HG03442 (cell line): Measurements from ENCODE around the gene CCNY.

Experiments used
- ATAC-seq: cut with Tn5 transposase; IDR thresholded peaks from one replicate; pipeline ENCODE4 v1.9.1; 2021; ENCODE audit warnings: mild to moderate bottlenecking, moderate library complexity; ENCODE audit not compliant: unreplicated experiment

Gene CCNY

GRCh38 chr10:35448687-35449662, 112.7 kb downstream of the CCNY start:
- no peak for ATAC-seq

DNA sequence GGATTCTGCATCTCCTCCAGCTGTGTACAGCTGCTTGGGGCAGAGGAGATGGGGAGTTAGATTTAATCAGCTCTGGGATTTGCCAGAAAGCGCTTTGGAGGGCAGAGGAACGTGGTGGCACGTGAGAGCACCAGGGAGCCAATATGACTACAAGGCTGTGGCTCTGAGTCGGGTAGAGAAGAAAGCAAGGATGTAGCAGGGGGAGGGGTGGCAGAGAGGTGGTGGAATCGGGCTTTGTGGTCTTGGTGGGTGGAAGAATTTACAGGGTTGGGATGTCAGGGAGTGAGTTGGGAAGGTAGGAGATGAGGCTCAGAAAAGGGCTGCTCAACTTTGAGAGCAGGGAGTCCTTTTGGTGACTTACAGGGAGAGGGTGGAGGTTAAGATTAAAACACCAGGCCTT, 113.6 kb downstream of the CCNY start:
- no peak for ATAC-seq

DNA sequence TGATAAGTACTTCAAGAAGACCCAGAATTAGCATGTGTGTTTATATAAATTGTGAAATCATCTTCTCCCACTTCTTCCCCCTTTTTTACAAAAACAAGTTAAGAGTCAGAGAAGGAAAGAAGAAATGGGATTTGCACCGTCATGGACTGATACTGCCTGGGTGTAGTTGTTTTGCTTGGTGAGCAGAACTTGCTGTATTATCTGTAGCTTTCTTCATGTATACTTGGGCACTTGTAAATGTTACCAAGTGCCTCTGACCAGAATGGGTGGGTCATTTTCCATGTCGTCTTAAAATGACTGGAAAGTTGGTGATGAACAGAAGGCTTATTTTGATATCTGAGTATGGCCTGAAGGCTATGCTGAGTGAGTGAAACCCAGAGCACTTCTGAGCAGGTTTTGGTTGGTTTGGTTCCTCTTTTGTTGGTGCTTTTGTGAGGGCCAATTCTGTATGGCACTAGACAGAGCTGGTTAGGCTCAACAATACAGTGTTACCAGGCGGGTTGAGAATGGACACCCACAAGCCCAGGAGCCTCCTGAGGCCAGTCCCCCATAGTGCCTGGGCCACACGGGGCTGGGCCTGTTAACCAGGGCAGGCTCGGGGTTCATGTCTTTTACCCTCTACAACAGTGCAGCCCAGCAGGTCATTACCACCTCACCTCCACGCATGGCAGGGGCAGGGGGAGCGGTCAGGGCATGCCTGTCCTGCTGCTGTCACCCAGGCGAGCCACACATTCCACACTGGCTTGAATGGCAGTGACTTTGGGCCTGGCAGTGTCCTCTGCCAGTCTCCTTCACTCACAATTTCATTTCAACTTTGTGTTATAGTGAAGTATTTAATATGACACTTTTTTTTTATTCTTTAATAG, 115.1 kb downstream of the CCNY start:
- ATAC-seq, result peak; percentile 98

- no peak for ATAC-seq
These were observed 115.9 kb downstream of the CCNY start for GRCh38 chr10:35452171-35452570.

DNA sequence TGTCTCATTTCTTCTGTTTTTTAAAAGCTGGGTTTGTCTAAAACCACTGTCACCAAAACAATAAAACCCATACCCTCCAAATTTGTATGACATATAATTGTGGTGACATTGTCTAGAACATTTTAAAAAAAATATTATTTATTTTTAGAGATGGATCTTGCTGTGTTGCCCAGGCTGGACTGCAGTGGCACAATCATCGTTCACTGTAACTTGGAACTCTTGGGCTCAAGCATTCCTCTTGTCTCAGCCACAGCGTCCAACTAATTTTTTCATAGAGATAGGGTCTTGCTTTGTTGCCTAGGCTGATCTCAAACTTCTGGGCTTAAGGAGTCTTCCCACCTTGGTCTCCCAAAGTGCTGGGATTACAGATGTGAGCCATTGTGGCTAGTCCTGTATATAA, 116.5 kb downstream of the CCNY start:
- ATAC-seq, result no peak

GRCh38 chr10:35453855-35454532, 117.7 kb downstream of the CCNY start:
- ATAC-seq, result no peak

DNA sequence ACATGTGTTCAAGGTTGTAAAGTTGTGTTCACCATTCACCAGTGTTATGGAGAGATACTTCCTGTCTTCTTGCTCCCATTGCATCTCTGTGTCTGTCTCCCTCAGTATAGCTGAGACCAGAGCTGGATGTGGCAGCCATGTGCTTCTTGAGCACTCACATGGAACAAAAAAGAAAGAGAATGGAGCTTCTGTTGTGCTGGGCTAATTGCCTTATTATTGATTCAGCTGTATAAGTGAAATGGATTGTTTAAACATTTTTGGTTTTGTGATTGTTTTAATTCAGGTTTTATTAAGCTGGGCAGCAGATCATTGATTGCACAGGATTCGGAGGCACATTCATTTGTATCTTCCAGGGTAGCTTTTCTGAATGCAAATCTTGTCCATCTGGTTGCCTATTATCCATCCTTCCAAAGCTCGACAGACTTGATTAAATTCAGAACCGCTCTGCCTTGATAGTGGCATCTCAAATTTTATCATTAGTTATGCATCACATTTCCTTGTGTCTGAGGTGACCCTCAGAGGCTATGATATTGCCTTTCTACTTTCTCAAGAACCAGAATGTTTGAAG, 119.9 kb downstream of the CCNY start:
- ATAC-seq, result no peak

GRCh38 chr10:35456784-35457183, 120.5 kb downstream of the CCNY start:
- no peak for ATAC-seq

DNA sequence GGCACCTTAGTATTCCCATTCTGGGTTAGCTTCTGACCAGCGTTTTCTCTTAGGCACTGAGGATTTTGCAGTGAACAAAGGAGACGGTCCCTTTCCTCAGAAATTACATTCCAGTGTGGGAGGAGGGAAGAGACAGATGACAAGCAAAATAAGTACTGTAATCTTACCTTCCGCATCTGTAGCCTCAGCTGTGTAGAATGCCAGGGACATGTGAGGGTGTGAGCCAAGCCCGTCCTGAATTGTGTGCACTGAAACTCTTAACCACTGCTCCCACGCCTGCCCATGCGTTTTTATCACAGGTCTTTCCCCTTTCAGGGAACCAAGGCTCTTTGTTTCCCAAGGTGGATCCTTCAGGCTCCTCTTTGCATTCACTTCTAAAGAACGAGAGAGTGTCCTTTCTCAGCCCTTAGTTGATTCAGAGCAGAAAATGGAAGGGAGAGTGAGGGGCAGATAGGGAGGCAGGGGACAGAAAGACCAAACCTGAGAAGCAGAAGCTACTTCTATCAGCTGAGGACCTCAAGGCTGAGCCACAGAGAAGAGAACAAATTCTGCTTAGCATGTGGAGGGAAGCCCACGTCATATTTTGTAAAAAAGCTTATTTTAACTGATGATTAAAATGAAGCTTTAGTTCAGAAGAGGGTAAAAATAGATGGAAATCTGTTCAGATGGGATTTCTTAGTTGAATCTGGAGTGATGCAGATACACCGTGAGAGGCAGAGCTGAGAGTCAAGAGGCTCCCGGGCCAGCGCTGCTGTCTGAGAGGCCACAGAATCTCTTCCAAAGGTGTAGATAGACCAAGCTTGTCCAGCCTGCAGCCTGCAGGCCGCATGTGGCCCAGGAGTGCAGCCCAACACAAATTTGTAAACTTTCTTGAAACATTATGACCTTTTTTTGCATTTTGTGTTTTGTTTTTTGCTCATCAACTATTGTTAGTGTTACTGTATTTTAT, 122.5 kb downstream of the CCNY start:
- no peak for ATAC-seq

GRCh38 chr10:35459449-35459847, 123.1 kb downstream of the CCNY start:
- no peak for ATAC-seq

DNA sequence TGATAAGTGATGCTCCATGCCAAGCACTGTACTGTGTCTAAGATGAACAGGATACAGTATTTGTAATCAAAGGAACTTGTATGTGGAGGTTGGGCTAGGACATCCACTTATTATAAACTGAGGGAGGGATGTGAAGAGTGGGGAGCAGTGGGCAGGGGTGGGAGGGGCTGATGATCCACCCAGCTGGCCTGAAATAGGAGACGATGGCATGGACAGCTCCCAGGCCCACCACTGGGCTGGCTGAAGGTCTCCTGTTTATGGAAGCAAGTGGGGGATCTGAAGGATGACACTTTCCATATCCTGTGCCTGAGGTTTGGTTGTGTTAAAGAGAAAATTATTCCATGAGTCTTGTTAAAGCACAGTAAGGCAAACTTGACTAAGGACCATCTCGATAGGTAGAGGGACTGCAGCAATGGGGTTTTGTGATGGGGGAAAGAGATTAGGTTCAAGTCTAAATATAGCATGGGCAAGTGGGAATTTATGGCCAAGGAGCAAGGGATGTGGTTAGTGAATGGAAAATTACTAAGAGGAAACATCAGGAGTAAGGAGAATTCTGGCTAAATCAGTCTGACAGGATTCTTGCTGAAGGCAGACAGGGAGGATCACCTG, 124.6 kb downstream of the CCNY start:
- ATAC-seq, result no peak

GRCh38 chr10:35462491-35462934, 126.2 kb downstream of the CCNY start:
- peak; percentile 90 for ATAC-seq

GRCh38 chr10:35463105-35463867, 127.0 kb downstream of the CCNY start:
- ATAC-seq, result no peak

- no peak for ATAC-seq
These were observed 127.6 kb downstream of the CCNY start for GRCh38 chr10:35463878-35464277.

GRCh38 chr10:35464825-35465456, 128.6 kb downstream of the CCNY start:
- ATAC-seq, result no peak

DNA sequence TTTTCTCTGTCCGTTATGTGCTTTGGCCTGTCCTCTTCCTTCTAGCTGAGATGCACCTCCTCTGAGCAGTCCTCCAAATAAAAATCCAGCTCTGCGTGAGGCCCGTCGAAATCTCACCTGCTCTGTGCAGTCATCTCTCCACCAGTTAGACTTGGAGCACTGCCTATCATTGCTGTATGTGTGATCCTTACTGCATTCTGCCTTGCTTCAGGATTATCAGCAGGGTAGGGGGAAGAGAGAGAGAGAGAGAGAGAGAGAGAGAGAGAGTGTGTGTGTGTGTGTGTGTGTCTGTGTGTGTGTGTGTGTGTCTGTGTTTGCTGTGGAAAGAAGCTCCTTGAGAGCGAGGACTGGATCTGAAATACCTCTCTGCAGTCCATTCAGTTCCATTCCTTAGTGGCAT, 129.4 kb downstream of the CCNY start:
- ATAC-seq, result no peak

- no peak for ATAC-seq
These were observed 129.9 kb downstream of the CCNY start for GRCh38 chr10:35466170-35466569.

DNA sequence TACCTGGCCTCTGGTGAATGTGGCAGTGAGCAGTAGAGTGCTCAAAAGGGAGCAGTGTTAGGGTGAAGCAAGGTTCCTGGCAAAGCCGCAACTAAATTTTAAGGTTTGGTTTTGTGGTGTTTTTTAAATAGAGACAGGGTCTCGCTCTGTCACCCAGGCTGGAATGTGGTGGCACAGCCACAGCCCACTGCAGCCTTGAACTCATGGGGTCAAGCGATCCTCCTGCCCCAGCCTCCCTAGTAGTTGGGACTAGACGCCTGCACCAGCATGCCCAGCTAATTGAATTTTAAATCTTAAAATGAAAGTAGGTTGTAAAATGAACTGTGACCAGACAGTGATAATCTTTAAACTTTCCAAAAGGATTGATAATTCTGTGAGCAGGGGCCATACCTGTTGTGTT, 130.4 kb downstream of the CCNY start:
- no peak for ATAC-seq
